T-helper 17 cell (primary cell): ENCODE measurements around the gene ZNF22. TPM values are rescaled to one million over a fixed set of nuclear protein-coding genes. Genes with fewer than 3 reads are reported as not detected.

Source experiments
- ATAC-seq: fragments of 150-1000 bp; cut with Tn5 transposase; 2 replicates; pipeline ENCODE4 v1.10.0; 2021; ENCODE audit warnings: mild to moderate bottlenecking, moderate library complexity
- DNase-seq, 3 donors: peaks; one replicate each; pipeline versions ENCODE4 v3.0.0 to v3.0.0-alpha.2; 2020 to 2021
- H3K9me3 ChIP-seq: one replicate; pipeline ENCODE4 v1.7.0; 2013; ENCODE audit warnings: low read length, mild to moderate bottlenecking; ENCODE audit not compliant: control insufficient read depth, poor library complexity, severe bottlenecking
- H3K27ac Mint-ChIP-seq: one replicate; pipeline ENCODE4 v1.8.0; 2022; ENCODE audit warnings: mild to moderate bottlenecking, moderate library complexity, mixed read lengths
- H3K27me3 Mint-ChIP-seq: one replicate; pipeline ENCODE4 v1.8.0; 2022; ENCODE audit warnings: mixed read lengths
- H3K36me3 Mint-ChIP-seq: one replicate; pipeline ENCODE4 v1.8.0; 2022; ENCODE audit warnings: low read depth, mixed read lengths
- H3K4me1 Mint-ChIP-seq: one replicate; pipeline ENCODE4 v1.8.0; 2022; ENCODE audit warnings: mild to moderate bottlenecking, mixed read lengths
- H3K4me3 Mint-ChIP-seq: one replicate; pipeline ENCODE4 v1.8.0; 2022; ENCODE audit warnings: mild to moderate bottlenecking, moderate library complexity, mixed read lengths
- total RNA-seq, 4 donors: library from RNA in 2 of 4; stranded (reverse) in 2 of 4; gene quantifications; one replicate each; pipeline ENCODE4 v1.2.3 and lab custom pipeline; 2022 to 2026

The ZNF22 gene
- total RNA-seq, 2 donors from 2014 or later: 12.1 to 12.5 TPM

- ATAC-seq (no peak), DNase-seq (no peak)
- Mint-ChIP-seq H3K27me3 (no peaks in the 10 kb centered on the region), H3K36me3 (no peaks in the 10 kb centered on the region), H3K4me3 (no peak overlapping the region), H3K27ac (no peak overlapping the region), H3K4me1 (peaks cover 24% of the 10 kb centered on the region)
- H3K9me3 ChIP-seq: no peaks in the 10 kb centered on the region
These were observed 32.0 kb upstream of the ZNF22 start for GRCh38 chr10:44968500-44969400.

DNA sequence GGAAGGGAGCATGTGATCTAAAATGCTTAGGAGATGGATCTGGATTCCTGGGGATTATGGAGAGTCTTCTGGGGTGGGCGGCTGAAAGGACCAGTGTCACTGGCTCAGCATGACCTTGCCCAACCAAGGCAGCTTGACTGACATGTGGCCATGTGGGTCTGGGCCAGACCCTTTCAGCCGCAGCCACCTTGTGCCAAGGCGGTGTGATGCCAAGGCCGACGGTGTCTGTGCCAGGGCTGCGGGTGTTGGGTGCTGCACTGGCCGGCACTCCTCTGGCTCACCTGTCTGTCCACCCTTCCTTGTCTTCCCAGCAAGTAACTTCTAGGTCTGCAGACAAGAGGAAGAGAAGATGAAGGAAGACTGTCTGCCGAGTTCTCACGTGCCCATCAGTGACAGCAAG lies 30.9 kb upstream of the ZNF22 start:
- Mint-ChIP-seq H3K27ac (no peak overlapping the region), H3K36me3 (no peaks in the 10 kb centered on the region), H3K27me3 (no peaks in the 10 kb centered on the region), H3K4me3 (no peak overlapping the region), H3K4me1 (peaks cover 26% of the 10 kb centered on the region)
- no peaks in the 10 kb centered on the region for H3K9me3 ChIP-seq
- ATAC-seq: no peak
- no peak for DNase-seq

DNA sequence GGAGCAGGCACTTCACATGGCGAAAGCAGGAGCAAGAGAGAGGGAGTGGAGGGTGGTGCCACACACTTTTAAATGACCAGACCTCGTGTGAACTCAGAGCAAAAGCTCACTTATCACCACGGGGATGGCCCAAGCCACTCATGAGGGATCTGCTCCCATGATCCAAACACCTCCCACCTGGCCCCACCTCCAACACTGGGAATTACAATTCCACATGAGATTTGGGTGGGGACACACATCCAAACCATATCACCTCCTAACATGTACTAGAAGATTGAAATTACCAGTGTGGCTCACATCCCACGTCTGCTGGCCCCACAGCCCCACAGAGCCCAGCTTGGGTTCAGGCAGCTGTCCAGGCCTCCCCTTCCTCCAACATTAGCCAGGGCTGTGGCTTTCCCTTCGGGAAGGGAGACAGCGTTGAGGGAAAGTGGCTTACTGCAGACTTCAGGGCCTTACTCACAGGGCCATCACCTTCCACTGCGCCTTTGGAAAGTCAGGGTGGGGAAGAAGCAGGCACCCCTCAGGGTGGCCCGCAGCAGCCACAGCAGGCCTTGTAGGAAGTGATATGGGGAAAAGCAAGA lies 29.8 kb upstream of the ZNF22 start:
- H3K27me3 Mint-ChIP-seq: no peaks in the 10 kb centered on the region
- H3K9me3 ChIP-seq: no peaks in the 10 kb centered on the region
- H3K36me3 Mint-ChIP-seq: no peaks in the 10 kb centered on the region
- H3K27ac Mint-ChIP-seq: no peak overlapping the region
- H3K4me1 Mint-ChIP-seq: peaks cover 26% of the 10 kb centered on the region
- no peak for ATAC-seq
- DNase-seq: no peak
- no peak overlapping the region for H3K4me3 Mint-ChIP-seq

DNA sequence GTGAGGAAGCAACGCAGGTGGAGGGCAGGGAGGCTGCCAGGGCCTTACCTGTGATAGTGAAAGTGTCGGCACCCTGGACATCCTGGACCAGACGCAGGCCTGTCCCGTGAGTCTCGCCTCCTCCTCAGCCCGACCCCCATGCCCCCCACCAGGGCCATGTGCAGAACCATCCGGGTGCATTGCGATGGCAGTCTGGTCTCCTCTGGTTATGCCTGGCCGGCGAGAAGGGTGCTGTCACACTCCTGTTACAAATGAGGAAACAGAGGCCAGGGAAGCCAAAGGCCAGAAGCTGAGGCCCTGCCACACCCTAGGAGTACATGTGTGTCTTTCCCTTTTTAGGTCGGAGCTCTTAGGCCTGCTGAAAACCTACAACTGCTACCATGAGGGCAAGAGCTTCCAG lies 29.3 kb upstream of the ZNF22 start:
- H3K27me3 Mint-ChIP-seq: no peaks in the 10 kb centered on the region
- H3K4me3 Mint-ChIP-seq: no peak overlapping the region
- no peaks in the 10 kb centered on the region for H3K36me3 Mint-ChIP-seq
- H3K4me1 Mint-ChIP-seq: peaks cover 25% of the 10 kb centered on the region
- ATAC-seq (no peak), DNase-seq (no peak)
- no peak overlapping the region for H3K27ac Mint-ChIP-seq
- no peaks in the 10 kb centered on the region for H3K9me3 ChIP-seq

DNA sequence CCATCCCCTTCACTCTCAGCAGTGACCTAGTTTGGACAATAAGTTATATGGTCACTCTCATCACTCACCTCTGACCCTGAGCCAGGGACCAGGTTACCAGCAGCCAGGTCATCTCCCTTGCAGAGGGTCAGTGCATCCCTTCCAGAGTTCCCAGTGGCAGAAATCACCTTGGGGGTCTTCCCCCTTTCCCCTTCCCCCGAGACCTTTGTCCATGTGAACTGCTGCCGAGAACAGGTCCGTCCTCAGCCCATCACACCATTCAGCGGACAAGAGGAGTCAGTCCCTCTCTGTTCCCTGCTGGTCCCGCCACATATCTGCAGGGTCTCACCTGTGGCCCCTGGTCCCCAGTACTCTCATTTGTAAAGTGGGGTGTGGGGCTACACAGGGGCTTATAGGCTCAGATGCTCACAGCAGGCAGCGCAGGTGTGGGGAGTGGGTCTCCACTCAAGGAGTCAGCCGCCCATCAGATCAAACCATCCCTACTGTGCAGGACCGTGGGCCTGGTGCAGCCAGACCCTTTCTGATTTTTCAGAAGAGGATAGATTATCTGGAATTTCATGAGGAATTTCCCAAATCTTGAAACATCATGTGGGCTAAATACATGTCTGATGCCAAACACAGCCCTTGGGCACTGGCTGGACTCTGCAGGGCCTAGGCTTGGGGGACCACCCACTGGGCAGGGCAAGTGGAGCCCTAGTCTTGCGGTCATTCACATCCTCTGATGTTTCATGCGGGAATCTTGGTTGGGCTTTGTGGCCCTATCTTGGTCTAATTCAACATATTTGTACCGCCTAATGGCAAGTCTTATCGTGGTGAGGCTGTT lies 28.6 kb upstream of the ZNF22 start:
- Mint-ChIP-seq H3K36me3 (no peaks in the 10 kb centered on the region), H3K4me3 (no peak overlapping the region)

DNA sequence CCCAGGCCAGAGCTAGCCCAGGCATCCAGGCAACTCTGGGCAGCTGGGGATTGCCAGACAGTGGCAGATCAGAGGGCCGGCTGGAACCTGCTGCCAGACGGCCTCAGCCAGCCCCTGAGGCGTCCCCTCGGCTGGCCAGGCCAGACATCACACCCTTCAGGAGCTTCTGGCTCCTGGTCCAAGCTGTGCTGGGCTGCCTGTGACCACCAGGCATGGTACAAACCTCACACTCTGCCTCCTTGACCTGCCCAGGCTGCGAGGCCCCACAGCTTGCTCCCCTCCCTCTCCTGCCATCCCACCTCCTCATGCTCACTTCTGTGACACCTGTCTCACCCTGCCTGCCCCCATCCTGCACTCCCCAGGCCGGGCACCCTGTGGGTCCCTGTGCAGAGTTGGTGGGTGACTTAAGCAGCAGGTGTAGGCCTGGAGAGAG lies 27.8 kb upstream of the ZNF22 start:
- Mint-ChIP-seq H3K4me3 (no peak overlapping the region), H3K27ac (no peak overlapping the region)
- ATAC-seq: no peak

More for the DNA sequence above, 28.6 kb upstream of the ZNF22 start:
- Mint-ChIP-seq H3K4me1 (peaks cover 25% of the 10 kb centered on the region), H3K27ac (no peak overlapping the region), H3K27me3 (no peaks in the 10 kb centered on the region)
- DNase-seq (no peak), ATAC-seq (no peak)
- H3K9me3 ChIP-seq: no peaks in the 10 kb centered on the region

DNA sequence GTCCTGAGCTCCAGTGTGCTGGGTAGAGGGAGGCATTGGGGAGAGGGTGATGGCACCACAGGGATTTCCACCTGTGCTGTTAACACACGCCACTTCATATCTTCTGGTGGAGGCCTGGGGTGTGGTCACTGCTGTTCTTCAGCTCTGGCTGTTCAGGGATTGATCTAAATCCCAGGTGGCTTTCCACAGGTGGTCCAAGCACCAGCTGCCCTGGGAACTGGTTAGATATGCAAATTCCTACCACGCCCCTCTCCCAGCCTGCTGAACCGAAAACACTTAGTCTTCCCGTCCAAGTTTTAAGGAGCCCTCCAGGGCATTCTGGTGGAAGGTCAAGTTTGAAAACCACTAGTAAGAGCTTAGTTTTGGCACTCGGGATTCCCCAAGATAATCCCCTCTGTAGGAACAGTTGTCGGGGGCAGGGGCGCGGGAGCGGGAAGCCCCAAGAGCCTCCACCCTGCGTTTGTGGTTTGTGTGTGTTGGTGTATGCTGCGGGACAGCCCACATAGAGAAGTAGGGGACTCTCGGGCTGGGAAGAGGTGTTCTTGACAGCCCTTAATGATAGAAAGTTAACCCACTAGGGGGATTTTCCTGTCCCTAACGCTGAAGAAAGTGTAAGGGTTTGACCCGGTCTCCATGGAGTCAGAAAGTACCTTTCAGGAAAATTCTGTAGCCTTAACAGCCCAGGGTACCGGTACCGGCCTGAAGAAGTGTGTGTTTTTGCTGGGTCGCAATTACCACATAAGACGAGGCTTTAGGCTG lies 27.2 kb upstream of the ZNF22 start:
- Mint-ChIP-seq H3K27ac (no peak overlapping the region), H3K36me3 (no peaks in the 10 kb centered on the region), H3K4me1 (peaks cover 16% of the 10 kb centered on the region), H3K4me3 (no peak overlapping the region), H3K27me3 (no peaks in the 10 kb centered on the region)
- DNase-seq: no peak
- no peak for ATAC-seq
- no peaks in the 10 kb centered on the region for H3K9me3 ChIP-seq

More for the DNA sequence above, 27.8 kb upstream of the ZNF22 start:
- Mint-ChIP-seq H3K36me3 (no peaks in the 10 kb centered on the region), H3K4me1 (peaks cover 20% of the 10 kb centered on the region), H3K27me3 (no peaks in the 10 kb centered on the region)
- no peak for DNase-seq
- H3K9me3 ChIP-seq: no peaks in the 10 kb centered on the region

DNA sequence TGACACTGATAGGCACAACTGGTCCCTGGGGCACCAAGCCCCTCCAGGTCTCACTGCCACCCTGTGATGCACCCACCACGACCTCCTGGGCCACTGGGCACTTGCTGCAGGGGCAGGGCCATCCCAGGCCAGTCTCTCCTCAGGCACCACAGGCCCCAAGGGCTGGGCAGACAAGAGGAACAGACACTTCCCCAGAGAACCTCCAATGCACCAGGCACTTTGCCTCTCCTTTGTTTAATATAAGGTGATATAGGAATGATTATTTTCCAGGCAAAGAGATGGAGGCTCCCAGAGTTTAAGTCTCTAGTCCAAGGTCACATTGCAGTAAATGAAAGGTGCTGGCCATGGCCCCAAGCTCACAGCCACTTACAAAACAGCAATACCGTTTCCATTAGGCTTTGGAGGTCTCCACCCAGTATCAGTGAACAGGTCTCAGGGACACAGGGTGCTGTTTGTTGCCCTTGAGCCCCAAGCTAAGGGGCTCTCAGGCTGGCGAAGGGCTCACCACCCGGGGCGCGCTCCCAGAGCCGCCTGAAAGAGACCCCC lies 26.6 kb upstream of the ZNF22 start:
- ATAC-seq: no peak
- peak overlapping the region; percentile 73 for H3K4me3 Mint-ChIP-seq

GRCh38 chr10:44974628-44975430 lies 25.9 kb upstream of the ZNF22 start:
- Mint-ChIP-seq H3K4me1 (peaks cover 6% of the 10 kb centered on the region), H3K27me3 (peaks cover 4% of the 10 kb centered on the region), H3K36me3 (no peaks in the 10 kb centered on the region), H3K27ac (peak overlapping the region; percentile 29), H3K4me3 (peak overlapping the region; percentile 73)
- ATAC-seq: peak; percentile 95
- no peaks in the 10 kb centered on the region for H3K9me3 ChIP-seq
- DNase-seq: peak; percentile 52 to 66 (median 57)

More for the DNA sequence above, 26.6 kb upstream of the ZNF22 start:
- H3K9me3 ChIP-seq: no peaks in the 10 kb centered on the region
- H3K27ac Mint-ChIP-seq: peak overlapping the region; percentile 29
- peaks cover 2% of the 10 kb centered on the region for H3K27me3 Mint-ChIP-seq
- no peaks in the 10 kb centered on the region for H3K36me3 Mint-ChIP-seq
- peaks cover 10% of the 10 kb centered on the region for H3K4me1 Mint-ChIP-seq
- DNase-seq: no peak

DNA sequence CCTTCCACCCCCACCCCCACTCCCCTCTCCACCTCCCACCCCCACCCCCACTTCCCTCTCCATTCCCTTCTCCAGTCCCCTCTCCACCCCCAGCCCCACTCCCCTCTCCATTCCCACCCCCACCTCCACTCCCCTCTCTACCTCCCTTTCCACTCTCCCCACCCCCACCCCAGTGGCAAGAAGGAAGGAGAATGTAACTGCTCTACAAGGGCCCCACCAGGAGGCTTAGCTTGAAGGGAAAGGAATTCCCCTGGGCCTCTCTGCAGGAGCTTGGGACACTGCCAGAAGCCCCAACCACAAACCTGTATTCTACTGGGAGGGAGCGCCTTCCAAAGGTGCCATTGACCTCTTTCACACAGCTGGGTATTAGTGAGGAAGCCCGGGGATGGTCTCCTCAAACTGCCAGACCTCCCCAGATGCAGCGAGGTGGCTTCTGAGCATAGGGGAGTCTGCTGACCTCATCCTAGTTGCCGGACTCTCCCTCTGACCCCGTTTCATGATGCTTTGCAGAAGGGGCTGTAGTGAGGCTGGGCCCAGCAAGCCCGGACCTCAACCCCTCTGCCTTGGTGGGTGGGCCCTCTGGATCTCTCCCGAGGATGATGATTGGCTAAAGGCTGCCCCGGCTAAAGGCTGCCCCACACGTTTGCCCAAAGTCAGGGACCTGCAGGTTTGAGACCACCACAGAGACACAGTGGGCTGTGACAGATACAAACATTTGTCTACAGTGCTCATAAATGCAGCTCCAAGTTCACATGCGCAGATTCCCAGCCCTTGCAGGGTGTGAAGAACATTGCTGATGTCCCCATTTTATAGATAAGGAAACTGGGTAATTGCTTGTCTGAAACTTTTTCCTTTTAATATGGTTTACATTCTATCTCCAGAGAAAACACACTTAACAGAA lies 25.0 kb upstream of the ZNF22 start:
- no peak for ATAC-seq
- peak overlapping the region; percentile 63 for H3K4me3 Mint-ChIP-seq
- no peaks in the 10 kb centered on the region for H3K9me3 ChIP-seq
- DNase-seq: no peak
- peaks cover 10% of the 10 kb centered on the region for H3K27me3 Mint-ChIP-seq
- peaks cover 6% of the 10 kb centered on the region for H3K4me1 Mint-ChIP-seq
- no peaks in the 10 kb centered on the region for H3K36me3 Mint-ChIP-seq
- no peak overlapping the region for H3K27ac Mint-ChIP-seq
